Hypothalamus (tissue), 51 donors: Measurements from ENCODE around the gene FAM131C.
"Not testable (repeated sequence)": the region's sequence is repeated elsewhere in the genome, so short reads cannot be mapped to it uniquely, and the experiment has no call there.

ENCODE experiments used
- DNase-seq, 51 donors: peaks; one replicate each; lab custom pipeline; 2025; lab: John Stamatoyannopoulos, UW

FAM131C gene

DNA sequence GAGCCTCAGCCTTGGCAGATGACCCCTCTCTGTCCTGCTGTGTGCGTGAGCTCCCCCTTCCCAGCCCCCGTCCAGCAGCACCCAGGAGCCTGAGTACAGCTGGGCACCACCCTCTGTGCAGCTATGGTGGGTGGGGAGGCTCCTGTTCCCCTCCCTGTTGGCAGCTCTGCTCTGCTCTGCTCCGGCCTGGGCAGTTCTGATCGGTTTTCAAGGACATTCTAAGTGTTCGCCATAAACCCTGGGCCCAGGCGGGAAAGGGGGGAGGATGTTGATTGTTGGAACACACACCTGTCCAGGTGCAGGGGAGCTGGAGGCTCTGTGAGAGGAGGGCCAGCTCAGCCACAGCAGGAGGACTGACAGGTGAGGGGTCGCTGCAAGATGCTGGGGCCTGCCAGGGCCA is 29.9 kb downstream of the FAM131C start, which contains the start of gene CLCNKB:
Gene CLCNKB, plus strand, starts transcription at position 262 of the 400 bp plus-strand sequence. CDS start 711 bp downstream, outside the sequence.
- no peak for DNase-seq

GRCh38 chr1:16042654-16043053 is 30.8 kb downstream of the FAM131C start:
- not testable (repeated sequence) for DNase-seq

GRCh38 chr1:16042096-16042495 is 31.4 kb downstream of the FAM131C start:
- DNase-seq: no peak

DNA sequence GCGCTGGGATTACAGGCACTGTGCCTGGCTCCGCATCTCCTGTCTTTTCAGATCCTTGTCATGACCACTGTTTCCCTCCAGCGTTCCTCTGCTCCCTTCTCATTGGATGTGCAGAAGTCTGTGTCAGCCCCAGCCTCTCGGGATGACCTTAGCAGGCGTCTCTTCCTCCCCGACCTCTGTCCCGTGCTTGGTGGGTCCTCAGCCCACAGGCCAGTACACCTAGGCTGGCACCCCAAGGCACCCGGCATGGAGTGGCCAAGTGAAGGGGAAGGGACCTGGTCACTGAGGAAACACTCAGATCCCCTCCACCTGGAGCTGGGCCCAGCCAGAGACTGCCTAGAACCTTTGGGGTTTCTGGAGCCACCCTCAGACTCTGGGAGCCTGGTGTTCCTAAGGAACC is 32.3 kb downstream of the FAM131C start:
- DNase-seq: no peak

DNA sequence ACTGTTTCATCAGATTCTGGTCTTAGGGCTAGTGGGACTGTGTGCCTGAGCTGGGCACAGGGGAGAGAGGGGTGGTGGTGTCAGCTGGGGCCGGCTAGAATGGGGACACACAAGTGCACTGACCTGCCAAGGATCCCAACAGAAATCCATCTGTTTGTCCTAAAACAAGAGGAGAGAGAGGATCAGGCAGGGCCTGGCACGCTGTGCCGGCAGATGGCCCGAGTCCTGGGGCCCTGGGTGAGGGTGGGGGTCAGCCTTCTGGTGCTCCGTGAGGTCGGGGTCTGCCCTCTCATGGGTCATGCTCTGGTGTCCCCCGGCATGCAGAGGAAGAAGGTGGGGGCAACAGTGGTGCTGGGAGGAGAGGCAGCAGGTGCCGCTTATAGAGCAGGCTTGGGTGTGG is 33.6 kb downstream of the FAM131C start:
- not testable (repeated sequence) for DNase-seq

GRCh38 chr1:16038620-16038912 is 34.9 kb downstream of the FAM131C start:
- no peak for DNase-seq

DNA sequence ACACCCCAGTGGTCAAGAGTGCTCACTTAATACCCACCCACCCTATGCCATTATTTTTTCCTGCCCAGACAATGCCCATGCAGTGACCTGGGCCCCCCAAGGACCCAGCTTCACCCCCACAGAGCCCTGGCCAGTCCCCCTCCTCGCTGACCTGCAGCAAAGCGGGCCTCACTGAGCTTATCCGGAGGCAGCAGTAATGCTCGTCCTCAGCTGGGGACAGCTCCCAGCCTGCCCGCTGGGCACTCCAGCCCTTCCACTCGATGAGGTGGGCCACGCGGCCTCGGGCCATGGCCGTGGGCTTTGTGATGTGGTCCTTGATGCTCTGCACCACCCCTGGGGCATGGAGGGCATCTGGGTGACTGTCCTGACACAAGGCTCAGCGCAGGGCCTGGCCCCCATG is 37.0 kb downstream of the FAM131C start:
- DNase-seq: not testable (repeated sequence)

- not testable (repeated sequence) for DNase-seq
These were observed 40.3 kb downstream of the FAM131C start for GRCh38 chr1:16033103-16033632.

DNA sequence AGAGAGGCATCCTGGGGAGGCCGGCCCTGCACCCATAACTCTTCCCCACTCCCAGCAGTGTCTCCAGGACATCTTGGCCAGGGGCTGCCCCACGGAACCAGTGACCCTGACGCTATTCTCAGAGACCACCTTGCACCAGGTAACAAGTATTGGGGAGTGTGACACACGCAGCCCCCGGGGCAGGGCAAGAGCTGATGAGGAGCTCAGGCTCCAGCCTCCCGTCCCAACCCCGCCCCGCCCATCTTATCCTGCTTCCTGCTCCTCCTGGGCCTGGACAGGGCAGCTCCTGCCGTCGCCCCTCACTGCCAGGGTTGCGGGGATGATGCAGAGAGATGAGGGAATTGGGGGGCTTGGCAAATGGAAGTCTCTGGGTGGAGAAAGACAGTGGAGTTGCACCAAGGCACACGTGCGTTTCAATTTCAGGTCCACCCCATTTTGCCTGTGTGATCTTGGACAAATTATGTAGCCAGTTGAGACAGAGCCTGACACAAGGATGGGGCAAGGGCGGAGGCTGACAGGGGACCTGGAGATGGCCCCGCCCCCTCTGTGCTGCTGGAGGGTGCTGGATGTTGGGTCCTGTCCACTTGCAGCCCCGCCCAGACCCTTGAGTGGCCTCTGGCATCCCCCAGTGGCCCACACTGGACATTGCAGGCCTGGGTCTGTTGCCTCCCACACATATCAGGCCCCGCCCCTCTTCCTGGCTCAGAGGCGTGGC is 40.9 kb downstream of the FAM131C start:
- peak in 47 of 51 donors; percentile 6 to 76 (median 44) for DNase-seq

DNA sequence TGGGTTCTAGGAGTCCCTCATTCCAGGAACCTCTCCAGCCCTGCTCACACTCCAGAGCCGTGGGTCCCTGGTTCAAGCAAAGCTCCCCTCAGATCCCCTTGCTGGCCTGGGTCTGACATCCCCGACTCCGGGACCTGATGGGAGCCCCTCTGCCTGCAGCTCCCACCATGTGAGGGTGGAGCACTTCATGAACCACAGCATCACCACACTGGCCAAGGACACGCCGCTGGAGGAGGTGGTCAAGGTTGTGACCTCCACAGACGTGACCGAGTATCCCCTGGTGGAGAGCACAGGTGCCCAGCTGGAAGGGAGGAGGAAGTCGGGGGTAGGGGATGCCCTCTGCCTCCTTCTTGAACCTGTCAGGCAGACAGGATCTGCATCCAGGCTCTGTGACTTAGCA is 41.9 kb downstream of the FAM131C start:
- DNase-seq: no peak

DNA sequence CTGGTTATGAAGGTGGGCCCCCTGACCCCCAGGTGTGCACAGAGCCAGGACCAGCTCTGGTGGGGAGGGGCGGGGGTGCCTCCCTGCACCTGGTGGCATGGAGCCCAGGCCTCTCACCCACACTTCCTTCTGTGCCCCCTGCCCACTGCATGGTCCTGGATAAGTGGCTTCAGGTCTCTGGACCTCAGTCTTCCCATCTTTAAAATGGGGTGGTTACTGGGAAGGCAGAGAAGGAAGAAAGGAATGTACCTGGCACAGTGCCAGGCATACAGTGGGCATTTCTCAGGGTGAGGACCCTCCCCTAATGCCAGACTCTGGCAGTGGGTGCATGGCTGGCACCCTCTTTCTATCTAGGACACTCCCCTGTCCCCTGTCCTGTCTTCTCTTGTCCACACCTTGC is 44.2 kb downstream of the FAM131C start:
- no peak for DNase-seq

DNA sequence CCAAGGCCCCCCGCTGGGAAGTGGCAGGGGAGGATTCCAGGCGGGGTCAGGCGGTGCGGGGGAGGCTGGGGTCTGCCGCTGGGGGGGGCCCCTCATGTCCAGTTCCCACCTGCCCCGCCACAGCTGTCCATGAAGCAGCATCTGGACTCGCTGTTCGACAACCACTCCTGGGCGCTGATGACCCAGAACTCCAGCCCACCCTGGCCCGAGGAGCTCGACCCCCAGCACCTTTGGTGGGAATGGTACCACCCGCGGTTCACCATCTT is 44.5 kb downstream of the FAM131C start:
- DNase-seq: not testable (repeated sequence)

DNA sequence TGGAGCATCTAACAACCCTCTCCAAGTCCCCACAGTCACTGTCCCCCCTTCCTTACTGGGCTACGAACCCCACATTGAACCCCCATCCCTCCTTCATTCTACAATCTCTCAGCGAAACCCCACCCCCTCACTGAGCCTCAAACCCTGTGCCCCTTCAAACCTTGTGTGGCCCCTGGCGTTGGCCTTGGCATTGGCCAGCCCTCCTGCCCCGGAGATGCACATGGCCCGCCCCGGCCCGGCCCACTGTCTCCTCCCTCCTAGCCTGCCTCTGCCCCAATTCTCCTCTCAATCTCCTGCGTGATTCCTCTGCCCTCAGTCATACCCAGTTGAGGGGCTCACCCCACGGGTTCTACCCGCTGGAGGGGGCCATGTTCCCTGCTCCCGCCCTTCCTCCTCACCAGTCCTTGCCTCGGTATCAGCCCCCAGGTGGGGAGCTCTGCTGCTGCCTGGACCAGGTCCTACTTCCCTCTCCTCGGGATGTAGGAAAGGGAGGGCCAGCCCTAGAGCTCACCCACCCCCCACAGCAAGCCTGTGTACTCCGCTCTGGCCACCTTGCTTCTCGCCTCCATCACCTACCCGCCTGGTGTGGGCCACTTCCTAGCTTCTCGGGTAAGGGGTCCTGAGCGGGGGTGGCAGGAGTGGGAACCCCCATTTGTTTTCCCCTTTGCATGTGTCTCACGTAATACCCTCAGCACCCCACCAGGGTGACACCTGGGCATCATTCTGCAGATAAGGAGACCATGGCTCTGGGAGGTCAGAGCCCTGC is 45.0 kb downstream of the FAM131C start:
- no peak for DNase-seq

DNA sequence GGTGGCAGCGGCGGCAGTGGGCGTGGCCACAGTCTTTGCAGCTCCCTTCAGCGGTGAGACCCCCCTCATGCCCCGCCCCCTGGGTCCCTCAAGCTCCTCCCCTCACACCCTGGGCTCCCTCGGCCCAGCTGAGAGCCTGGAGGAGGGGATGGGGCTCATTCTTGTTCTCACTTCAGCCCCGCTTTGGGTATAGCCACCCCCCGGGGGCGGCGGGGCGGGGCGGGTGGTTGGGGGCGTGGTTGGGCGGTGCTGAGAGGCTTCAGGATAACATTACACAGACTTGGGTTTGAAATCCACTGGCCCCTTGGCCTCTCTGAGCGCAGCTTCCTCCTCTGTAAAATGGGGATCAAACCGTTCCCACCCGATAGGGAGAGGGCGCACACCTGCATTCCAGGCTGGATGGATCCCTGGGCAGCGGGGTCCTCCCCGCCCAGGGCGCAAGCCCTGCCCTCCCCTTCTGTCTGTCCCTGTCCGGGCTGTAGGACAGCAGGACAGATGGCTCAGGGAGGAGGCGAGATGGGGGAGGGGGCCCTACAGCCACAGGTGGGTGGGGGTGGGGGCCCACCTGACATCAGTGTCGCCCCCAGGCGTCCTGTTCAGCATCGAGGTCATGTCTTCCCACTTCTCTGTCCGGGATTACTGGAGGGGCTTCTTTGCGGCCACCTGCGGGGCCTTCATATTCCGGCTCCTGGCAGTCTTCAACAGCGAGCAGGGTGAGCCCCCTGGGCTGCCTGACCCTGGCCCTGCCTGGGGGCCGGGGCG is 46.5 kb downstream of the FAM131C start:
- no peak for DNase-seq

GRCh38 chr1:16026302-16026701 is 47.1 kb downstream of the FAM131C start:
- DNase-seq: not testable (repeated sequence)

DNA sequence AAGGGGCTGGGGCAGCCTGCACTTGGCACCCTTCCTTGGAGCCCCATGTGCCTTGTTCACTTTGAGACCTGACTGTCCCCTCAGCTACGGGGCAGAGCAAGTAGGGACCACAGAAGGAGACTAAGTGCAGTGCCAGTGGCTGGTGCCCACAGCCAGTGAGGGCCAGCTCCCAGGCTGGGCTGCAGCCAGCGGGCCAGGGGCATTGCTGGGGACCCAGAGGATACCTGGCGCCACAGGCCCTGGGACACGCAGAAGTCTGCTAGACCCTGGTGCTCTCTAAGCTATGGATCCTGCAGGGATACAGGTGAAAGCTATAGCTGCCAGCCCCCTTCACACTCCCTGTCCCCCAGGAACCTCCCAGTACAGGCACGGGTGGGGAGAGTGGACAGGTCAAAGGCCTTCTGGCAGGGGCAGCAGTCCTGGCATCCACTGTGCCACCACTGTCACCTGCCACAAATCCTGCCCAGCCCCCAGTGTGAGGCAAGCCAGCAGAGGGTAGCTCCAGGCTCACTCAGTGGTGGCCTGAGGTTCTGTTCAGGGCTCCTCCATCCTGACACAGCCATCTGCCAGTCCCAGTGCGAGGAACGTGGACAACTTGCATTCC is 50.3 kb downstream of the FAM131C start:
- no peak for DNase-seq

GRCh38 chr1:16022393-16022792 is 51.1 kb downstream of the FAM131C start:
- no peak for DNase-seq

- DNase-seq: no peak
These were observed 51.8 kb downstream of the FAM131C start, which contains the start of gene CLCNKA for GRCh38 chr1:16021681-16022080. Gene CLCNKA (plus strand): TSS chr1:16022036. CDS start chr1:16022620, 584 bp downstream.

DNA sequence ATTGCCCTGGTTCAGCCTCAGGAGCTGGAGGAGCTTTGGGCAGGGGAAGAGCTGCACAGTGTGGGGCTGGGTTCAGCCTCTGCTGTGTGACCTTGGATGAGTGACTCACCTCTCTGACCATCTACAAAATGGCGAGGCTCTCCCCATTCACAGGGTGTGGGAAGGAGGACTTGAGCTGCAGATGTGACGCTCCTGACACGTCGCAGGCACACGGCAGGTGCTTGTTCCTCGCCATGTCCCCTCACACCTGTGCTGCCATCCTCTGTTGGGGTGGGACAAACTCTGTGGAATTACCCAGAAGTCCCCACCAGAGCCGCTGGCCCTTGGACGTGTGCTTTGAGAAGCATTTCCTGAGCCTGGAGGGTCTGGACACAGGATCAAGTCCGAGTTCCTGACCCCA is 52.6 kb downstream of the FAM131C start:
- DNase-seq: not testable (repeated sequence)

DNA sequence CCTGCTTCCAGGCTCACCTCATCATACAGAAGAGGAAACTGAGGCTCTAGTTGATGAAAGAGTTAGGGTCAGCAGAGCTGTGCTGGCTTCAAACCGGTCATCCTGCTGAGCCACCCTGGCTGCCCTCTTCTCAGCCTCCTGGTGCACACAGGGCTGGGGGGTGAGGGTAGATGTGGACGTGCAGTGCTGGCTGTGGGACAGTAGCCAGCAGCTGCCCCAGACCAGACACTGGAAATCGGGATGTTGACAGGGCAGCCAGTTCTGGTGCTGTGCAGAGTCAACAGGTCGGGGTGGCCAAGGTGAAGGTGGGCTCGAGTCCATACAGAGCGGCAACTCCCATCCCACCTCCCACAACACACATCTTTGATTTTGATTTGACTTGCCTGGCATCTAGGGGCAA is 53.1 kb downstream of the FAM131C start:
- DNase-seq: no peak
